A549 (cell line): Measurements from ENCODE around the gene CCDC14.

Experiments
- BHLHE40 ChIP-seq: IDR thresholded peaks from 2 replicates; pipeline ENCODE4 v1.6.1; 2012; ENCODE audit warnings: low read depth, low read length, inconsistent platforms
- CHD2 ChIP-seq: fragments of 150-350 bp; IDR thresholded peaks from 2 replicates; pipeline ENCODE4 v1.6.1; 2014; ENCODE audit warnings: low read length; ENCODE audit not compliant: partially characterized antibody
- EP300 ChIP-seq, 2 experiments: fragments of >200 bp; sonication (Bioruptor Twin); formaldehyde crosslinking; IDR thresholded peaks; 2 replicates in 1 of 2; 3 replicates in 1 of 2; pipeline ENCODE4 v1.6.1; 2016 to 2017
- POLR2A ChIP-seq: IDR thresholded peaks from 2 replicates; pipeline ENCODE4 v1.6.1; 2012; ENCODE audit warnings: mild to moderate bottlenecking, low read length
- RFX5 ChIP-seq: fragments of 450-650 bp; IDR thresholded peaks from 2 replicates; pipeline ENCODE4 v1.7.1; 2014; ENCODE audit warnings: antibody characterized with exemption, mild to moderate bottlenecking, moderate library complexity
- TF ChIP-seq, protein P1 (sequence below): fragments of >200 bp; sonication (Bioruptor Twin); formaldehyde crosslinking; IDR thresholded peaks from 3 replicates; pipeline ENCODE4 v1.5.1; 2016
- TF ChIP-seq, protein P2 (sequence below): fragments of >200 bp; sonication (Bioruptor Twin); formaldehyde crosslinking; IDR thresholded peaks from 3 replicates; pipeline ENCODE4 v1.6.1; 2016
- TF ChIP-seq, protein P3 (sequence below): fragments of 200-600 bp; sonication (generic); IDR thresholded peaks from 2 replicates; pipeline ENCODE4 v1.6.1; 2016; ENCODE audit warnings: antibody characterized with exemption, mild to moderate bottlenecking, moderate library complexity

DNA sequence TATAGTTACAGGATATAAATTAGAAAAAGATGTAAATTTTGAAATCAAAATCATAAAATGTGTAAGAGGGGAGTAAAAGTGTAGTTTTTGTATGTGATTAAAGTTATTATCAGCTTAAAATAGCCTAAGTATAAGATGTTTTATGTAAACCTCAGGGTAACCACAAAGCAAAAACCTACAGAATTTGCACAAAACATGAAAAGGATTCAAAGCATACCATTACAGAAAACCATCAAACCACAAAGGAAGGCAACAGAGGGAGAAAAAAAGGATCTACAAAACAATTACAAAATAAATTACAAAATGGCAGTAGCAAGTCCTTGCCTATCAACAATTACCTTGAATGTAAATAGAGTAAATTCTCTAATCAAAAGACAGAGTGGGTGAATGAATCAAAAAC is 40.2 kb downstream of the CCDC14 start:
- TF ChIP-seq, protein P1, sequence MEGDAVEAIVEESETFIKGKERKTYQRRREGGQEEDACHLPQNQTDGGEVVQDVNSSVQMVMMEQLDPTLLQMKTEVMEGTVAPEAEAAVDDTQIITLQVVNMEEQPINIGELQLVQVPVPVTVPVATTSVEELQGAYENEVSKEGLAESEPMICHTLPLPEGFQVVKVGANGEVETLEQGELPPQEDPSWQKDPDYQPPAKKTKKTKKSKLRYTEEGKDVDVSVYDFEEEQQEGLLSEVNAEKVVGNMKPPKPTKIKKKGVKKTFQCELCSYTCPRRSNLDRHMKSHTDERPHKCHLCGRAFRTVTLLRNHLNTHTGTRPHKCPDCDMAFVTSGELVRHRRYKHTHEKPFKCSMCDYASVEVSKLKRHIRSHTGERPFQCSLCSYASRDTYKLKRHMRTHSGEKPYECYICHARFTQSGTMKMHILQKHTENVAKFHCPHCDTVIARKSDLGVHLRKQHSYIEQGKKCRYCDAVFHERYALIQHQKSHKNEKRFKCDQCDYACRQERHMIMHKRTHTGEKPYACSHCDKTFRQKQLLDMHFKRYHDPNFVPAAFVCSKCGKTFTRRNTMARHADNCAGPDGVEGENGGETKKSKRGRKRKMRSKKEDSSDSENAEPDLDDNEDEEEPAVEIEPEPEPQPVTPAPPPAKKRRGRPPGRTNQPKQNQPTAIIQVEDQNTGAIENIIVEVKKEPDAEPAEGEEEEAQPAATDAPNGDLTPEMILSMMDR, result no peak
- no peak for TF ChIP-seq POLR2A
- TF ChIP-seq RFX5, result no peak
- no peak for TF ChIP-seq EP300 (IDR thresholded peaks at IDR 0.05)
- TF ChIP-seq, protein P2, sequence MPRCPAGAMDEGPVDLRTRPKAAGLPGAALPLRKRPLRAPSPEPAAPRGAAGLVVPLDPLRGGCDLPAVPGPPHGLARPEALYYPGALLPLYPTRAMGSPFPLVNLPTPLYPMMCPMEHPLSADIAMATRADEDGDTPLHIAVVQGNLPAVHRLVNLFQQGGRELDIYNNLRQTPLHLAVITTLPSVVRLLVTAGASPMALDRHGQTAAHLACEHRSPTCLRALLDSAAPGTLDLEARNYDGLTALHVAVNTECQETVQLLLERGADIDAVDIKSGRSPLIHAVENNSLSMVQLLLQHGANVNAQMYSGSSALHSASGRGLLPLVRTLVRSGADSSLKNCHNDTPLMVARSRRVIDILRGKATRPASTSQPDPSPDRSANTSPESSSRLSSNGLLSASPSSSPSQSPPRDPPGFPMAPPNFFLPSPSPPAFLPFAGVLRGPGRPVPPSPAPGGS, result no peak
- no peak for TF ChIP-seq CHD2
- TF ChIP-seq, protein P3, sequence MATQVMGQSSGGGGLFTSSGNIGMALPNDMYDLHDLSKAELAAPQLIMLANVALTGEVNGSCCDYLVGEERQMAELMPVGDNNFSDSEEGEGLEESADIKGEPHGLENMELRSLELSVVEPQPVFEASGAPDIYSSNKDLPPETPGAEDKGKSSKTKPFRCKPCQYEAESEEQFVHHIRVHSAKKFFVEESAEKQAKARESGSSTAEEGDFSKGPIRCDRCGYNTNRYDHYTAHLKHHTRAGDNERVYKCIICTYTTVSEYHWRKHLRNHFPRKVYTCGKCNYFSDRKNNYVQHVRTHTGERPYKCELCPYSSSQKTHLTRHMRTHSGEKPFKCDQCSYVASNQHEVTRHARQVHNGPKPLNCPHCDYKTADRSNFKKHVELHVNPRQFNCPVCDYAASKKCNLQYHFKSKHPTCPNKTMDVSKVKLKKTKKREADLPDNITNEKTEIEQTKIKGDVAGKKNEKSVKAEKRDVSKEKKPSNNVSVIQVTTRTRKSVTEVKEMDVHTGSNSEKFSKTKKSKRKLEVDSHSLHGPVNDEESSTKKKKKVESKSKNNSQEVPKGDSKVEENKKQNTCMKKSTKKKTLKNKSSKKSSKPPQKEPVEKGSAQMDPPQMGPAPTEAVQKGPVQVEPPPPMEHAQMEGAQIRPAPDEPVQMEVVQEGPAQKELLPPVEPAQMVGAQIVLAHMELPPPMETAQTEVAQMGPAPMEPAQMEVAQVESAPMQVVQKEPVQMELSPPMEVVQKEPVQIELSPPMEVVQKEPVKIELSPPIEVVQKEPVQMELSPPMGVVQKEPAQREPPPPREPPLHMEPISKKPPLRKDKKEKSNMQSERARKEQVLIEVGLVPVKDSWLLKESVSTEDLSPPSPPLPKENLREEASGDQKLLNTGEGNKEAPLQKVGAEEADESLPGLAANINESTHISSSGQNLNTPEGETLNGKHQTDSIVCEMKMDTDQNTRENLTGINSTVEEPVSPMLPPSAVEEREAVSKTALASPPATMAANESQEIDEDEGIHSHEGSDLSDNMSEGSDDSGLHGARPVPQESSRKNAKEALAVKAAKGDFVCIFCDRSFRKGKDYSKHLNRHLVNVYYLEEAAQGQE, result no peak
- no peak for TF ChIP-seq BHLHE40
